Head of caudate nucleus (tissue), 42 donors: ENCODE data around the gene CTNNA2.
A peak's percentile ranks its signal among the peaks of the same experiment; 100 is the strongest.

Experiments
- DNase-seq, 42 donors: peaks; one replicate each; pipeline versions ENCODE4 v3.0.0 to v3.0.0-alpha.2; 2020 to 2021; ENCODE audit warnings: mixed read lengths in 7 of 42
- intact Hi-C: fragments of 100-400 bp; cut with DNase I; formaldehyde crosslinking; loops from one replicate; pipeline ENCODE4 v1.15.0; 2022

The CTNNA2 gene

DNA sequence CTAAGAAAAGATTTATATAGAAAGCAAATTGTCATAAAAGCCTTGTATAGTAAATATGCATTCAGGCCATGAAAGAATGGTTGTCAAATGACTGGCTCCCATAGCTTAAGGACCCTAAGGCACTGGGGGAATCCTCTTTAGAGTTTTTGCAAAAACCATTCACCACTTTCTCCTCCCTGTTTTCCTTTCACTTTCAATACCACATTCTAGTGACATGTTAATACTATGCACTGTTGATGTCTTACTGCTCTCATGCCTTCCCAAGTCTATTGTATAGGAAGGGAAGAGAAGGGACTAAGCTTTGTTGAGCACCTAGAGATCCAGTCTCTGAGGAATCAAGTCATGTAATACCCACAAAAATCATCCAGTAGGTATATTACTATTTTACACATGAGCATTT is 1174.7 kb downstream of the CTNNA2 start:
- no peak for DNase-seq
- intact Hi-C loops = no loop called here

DNA sequence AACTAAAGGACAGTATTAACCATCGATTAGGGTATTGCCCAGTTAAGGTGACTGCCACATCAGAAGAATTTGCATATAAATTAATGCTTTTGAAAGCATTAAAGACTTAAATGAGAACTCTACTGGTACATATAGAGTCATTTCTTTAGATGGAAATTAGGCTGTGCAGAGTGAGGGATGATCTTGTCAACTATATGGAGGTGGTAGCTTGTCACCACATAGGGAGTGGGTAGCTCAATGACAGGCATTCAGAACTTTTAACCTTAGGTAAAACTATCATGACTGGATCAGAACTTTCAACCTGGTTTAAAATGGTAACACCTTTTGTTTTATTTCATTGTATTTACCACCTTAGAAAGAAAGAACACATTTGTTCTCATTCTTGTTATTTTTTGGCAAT is 1176.3 kb downstream of the CTNNA2 start:
- intact Hi-C loops = no loop called here
- DNase-seq = peak in 8 of 42 donors; percentile 9 to 67 (median 26)
